ENCODE results near the gene EFNB2. TPM values are rescaled to one million over a fixed set of nuclear protein-coding genes. Genes with fewer than 3 reads are reported as not detected.

The EFNB2 gene
- total RNA-seq, 1 donor from 2014 or later: 47.0 TPM

DNA sequence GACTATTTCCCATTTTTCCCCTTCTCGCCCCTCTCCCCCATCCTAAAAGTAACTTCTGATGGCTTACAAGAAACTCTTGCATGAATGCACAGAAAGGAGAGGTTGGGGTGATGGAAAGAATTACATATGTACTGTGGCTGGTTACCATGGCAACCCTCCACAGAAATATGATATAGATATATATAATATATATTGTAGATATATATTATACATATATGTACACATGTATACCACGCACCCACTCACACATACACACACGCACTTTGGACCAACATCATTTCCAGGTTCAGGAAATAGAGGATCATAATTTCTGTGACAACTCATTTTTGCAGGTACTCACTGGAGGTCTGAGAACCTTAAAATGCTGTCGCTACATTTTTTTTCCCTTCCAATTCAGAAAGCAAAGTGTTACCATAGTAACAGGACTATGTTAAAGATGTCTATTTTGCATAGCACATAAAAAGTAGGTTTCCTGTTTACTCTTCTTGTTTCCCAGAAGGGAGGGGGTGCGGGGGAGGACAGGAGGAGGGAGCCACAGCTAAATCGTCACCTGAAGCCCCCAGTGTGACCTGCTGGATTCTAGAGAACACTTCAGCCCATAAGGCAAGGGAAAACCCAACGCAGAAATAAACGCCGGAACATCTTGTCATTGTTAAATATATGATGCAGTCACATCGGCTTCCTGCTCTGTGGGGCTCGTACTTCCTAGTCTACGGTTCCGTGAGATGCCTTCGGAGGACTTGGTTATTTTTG, 44.7 kb downstream of the EFNB2 start:
- H3K27me3 ChIP-seq (ENCODE audit: low read depth): no peaks in the 10 kb centered on the region
- intact Hi-C loops (cut with DNase I): no loop called here
- H3K4me3 ChIP-seq: no peak overlapping the region
- H3K4me1 ChIP-seq: peaks cover 37% of the 10 kb centered on the region
- H3K36me3 ChIP-seq: peaks cover 30% of the 10 kb centered on the region
- DNase-seq: no peak
- ATAC-seq: no peak
- no peak overlapping the region for H3K27ac ChIP-seq
- no peaks in the 10 kb centered on the region for H3K9me3 ChIP-seq
- TF ChIP-seq, protein P1, sequence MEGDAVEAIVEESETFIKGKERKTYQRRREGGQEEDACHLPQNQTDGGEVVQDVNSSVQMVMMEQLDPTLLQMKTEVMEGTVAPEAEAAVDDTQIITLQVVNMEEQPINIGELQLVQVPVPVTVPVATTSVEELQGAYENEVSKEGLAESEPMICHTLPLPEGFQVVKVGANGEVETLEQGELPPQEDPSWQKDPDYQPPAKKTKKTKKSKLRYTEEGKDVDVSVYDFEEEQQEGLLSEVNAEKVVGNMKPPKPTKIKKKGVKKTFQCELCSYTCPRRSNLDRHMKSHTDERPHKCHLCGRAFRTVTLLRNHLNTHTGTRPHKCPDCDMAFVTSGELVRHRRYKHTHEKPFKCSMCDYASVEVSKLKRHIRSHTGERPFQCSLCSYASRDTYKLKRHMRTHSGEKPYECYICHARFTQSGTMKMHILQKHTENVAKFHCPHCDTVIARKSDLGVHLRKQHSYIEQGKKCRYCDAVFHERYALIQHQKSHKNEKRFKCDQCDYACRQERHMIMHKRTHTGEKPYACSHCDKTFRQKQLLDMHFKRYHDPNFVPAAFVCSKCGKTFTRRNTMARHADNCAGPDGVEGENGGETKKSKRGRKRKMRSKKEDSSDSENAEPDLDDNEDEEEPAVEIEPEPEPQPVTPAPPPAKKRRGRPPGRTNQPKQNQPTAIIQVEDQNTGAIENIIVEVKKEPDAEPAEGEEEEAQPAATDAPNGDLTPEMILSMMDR (IDR thresholded peaks at IDR 0.05): no peak

DNA sequence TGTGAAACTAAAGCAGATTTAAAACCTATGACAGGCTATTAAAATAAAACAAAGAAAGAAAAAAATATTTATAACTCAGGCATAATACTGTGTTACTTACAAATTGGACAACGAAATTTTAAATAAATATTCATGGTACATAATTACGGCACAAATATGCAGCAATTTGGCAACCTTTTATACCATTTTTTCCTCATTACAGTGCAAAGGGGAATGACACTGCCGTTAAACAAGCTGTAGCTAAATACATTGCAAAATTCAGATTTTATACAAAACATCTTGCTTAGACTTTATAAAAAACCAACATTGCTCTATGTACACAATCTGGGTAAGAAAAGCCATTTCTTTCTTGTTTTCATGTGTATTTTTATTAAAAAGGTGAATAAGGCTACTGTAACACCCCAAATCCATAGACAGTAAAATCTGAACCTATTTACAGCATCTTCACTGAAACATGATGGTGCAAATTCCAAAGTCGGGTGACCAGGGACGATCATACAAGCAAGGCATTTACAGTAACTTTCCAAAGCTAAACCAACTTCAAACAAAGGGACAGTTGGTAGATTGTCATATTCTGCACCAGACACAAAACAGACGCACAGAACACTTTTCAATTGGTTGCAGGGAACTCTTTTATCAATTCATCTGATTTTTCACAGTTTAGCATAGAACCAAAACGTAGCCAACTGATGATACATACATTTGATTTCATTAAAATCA, 45.5 kb downstream of the EFNB2 start:
- no peak overlapping the region for H3K27ac ChIP-seq
- H3K36me3 ChIP-seq: peaks cover 30% of the 10 kb centered on the region
- TF ChIP-seq, protein P1 (IDR thresholded peaks at IDR 0.05): no peak
- DNase-seq (no peak), ATAC-seq (no peak)
- no peaks in the 10 kb centered on the region for H3K27me3 ChIP-seq (ENCODE audit: low read depth)
- H3K4me1 ChIP-seq: peaks cover 37% of the 10 kb centered on the region
- H3K9me3 ChIP-seq: no peaks in the 10 kb centered on the region
- intact Hi-C loops (cut with DNase I): no loop called here
- H3K4me3 ChIP-seq: no peak overlapping the region

DNA sequence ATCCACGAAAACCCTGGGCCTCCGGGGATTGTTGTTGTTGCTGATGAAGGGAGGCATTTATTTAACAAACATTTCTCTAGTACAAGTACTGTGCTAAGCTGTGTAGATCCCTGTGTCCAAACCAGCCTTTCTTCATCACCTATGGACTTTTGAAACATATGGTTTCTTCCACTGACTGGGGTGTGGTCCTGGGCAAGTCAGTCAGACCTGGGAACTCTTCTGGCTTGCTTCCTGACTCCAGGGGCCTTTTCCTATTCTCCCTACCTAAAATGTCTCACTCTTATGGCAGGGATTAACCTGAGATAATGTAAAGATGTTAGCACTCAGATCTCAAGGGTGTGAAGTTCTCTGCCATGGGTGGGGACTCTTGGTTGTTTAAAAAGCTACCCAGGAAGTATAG, 46.8 kb downstream of the EFNB2 start:
- H3K27ac ChIP-seq: no peak overlapping the region
- no peak for ATAC-seq
- H3K4me3 ChIP-seq: no peak overlapping the region
- H3K27me3 ChIP-seq (ENCODE audit: low read depth): no peaks in the 10 kb centered on the region
- intact Hi-C loops (cut with DNase I): no loop called here
- TF ChIP-seq, protein P1 (IDR thresholded peaks at IDR 0.05): no peak
- no peak for DNase-seq
- H3K9me3 ChIP-seq: no peaks in the 10 kb centered on the region
- peaks cover 20% of the 10 kb centered on the region for H3K36me3 ChIP-seq
- peaks cover 41% of the 10 kb centered on the region for H3K4me1 ChIP-seq

DNA sequence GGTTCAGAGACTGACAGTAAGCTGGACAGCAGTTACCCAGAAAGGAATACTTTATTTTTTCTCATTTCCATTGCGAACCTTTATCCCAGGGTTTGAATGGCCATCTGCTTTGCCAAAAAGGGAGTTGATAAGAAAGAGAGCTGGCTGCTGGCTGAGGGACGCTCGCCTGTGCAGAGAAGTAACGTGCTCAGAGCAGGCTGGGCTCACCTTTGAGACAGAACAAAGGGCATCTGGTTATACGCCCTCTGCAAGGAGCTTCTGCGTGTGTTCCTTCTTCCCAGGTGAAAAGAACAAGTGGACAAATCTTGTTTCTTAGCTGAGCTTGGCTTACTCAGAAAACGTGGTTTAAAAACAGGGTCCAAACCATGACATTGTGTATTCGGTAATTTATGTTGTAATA, 47.4 kb downstream of the EFNB2 start:
- peaks cover 35% of the 10 kb centered on the region for H3K4me1 ChIP-seq
- H3K36me3 ChIP-seq: peaks cover 15% of the 10 kb centered on the region
- H3K9me3 ChIP-seq: no peaks in the 10 kb centered on the region
- no peak overlapping the region for H3K27ac ChIP-seq
- ATAC-seq: no peak
- intact Hi-C loops (cut with DNase I): no loop called here
- TF ChIP-seq, protein P1 (IDR thresholded peaks at IDR 0.05): no peak
- DNase-seq: no peak
- no peak overlapping the region for H3K4me3 ChIP-seq
- no peaks in the 10 kb centered on the region for H3K27me3 ChIP-seq (ENCODE audit: low read depth)

DNA sequence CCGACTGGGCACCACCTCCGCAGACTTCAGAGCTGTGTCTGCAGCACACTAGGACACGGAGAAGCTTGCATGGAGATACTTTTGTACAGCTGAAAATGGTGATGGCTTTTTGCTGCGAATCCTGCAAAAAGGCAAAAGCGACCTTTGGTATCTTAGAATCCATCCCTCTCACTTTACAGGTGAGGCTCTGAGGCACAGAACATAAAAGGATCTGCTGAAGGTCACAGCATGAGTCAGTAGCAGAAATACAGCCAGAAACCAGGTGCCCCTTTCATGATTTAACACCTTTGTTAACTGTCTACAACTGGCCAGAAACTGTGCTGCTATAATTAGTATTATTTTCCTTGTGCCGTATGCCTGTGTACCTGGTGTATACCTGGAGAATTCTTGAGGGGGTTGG, 48.3 kb downstream of the EFNB2 start:
- ATAC-seq: no peak
- no peaks in the 10 kb centered on the region for H3K27me3 ChIP-seq (ENCODE audit: low read depth)
- intact Hi-C loops (cut with DNase I): no loop called here
- no peak overlapping the region for H3K27ac ChIP-seq
- TF ChIP-seq, protein P1 (IDR thresholded peaks at IDR 0.05): no peak
- H3K4me1 ChIP-seq: peaks cover 30% of the 10 kb centered on the region
- peaks cover 6% of the 10 kb centered on the region for H3K36me3 ChIP-seq
- H3K9me3 ChIP-seq: no peaks in the 10 kb centered on the region
- H3K4me3 ChIP-seq: no peak overlapping the region
- DNase-seq: no peak
